ENCODE measurements around the gene FAR2. TPM values are rescaled to one million over a fixed set of nuclear protein-coding genes. Genes with fewer than 3 reads are reported as not detected.
"Not testable (repeated sequence)": the region's sequence is repeated elsewhere in the genome, so short reads cannot be mapped to it uniquely, and the experiment has no call there.

FAR2 gene
- total RNA-seq, 4 donors from 2014 or later = 0.38 to 8.2 (median 2.6) TPM

- H3K27me3 ChIP-seq = no peaks in the 10 kb centered on the region
- no peak overlapping the region for H3K4me3 ChIP-seq
- intact Hi-C loops (cut with DNase I) = no loop called here
- 92% methylated on average over 2 of the region's 2 CpGs for whole genome bisulfite sequencing, 2 donors
- DNase-seq = no peak
- TF ChIP-seq CTCF (IDR thresholded peaks at IDR 0.05) = no peak
- no peak for TF ChIP-seq POLR2A (IDR thresholded peaks at IDR 0.05)
- no peaks in the 10 kb centered on the region for H3K9me3 ChIP-seq
- H3K4me1 ChIP-seq = peaks cover 0 to 21% (median 0%) of the 10 kb centered on the region in 3 donors
- no peak overlapping the region for H3K27ac ChIP-seq
- H3K36me3 ChIP-seq = peaks cover 0 to 35% (median 6%) of the 10 kb centered on the region in 3 donors
Observed at GRCh38 chr12:29374012-29374411, 224.9 kb downstream of the FAR2 start.

- TF ChIP-seq CTCF (IDR thresholded peaks at IDR 0.05) (no peak), POLR2A (IDR thresholded peaks at IDR 0.05) (no peak)
- H3K4me1 ChIP-seq = peaks cover 0 to 30% (median 5%) of the 10 kb centered on the region in 3 donors
- no peaks in the 10 kb centered on the region for H3K9me3 ChIP-seq
- intact Hi-C loops (cut with DNase I) = no loop called here
- H3K36me3 ChIP-seq = peaks cover 0 to 26% (median 0%) of the 10 kb centered on the region in 3 donors
- DNase-seq = no peak
- H3K27ac ChIP-seq = no peak overlapping the region
- no peaks in the 10 kb centered on the region for H3K27me3 ChIP-seq
- H3K4me3 ChIP-seq = no peak overlapping the region
- 77 to 83% methylated on average over 4 of the region's 4 CpGs for WGBS, 2 donors
Observed at GRCh38 chr12:29374913-29375312, 225.8 kb downstream of the FAR2 start.

- Histone ChIP-seq H3K36me3 (peaks cover 0 to 15% (median 0%) of the 10 kb centered on the region in 3 donors), H3K27ac (no peak overlapping the region), H3K27me3 (no peaks in the 10 kb centered on the region), H3K4me3 (no peak overlapping the region), H3K9me3 (no peaks in the 10 kb centered on the region), H3K4me1 (peaks cover 0 to 34% (median 7%) of the 10 kb centered on the region in 3 donors)
- intact Hi-C loops (cut with DNase I) = no loop called here
- WGBS, 2 donors = 94 to 100% methylated on average over 2 of the region's 2 CpGs
- TF ChIP-seq CTCF (IDR thresholded peaks at IDR 0.05) (no peak), POLR2A (IDR thresholded peaks at IDR 0.05) (no peak)
- DNase-seq = no peak
Observed at GRCh38 chr12:29376118-29376517, 227.0 kb downstream of the FAR2 start.

- no peaks in the 10 kb centered on the region for H3K36me3 ChIP-seq
- no peaks in the 10 kb centered on the region for H3K9me3 ChIP-seq
- peaks cover 0 to 35% (median 7%) of the 10 kb centered on the region in 3 donors for H3K4me1 ChIP-seq
- peak within 1 kb of the TSS; percentile 95 to 97 (median 96) for H3K27ac ChIP-seq
- DNase-seq = peak; percentile 79
- TF ChIP-seq CTCF (IDR thresholded peaks at IDR 0.05) (no peak), POLR2A (IDR thresholded peaks at IDR 0.05) (peak in 3 of 4 donors; percentile 50 to 74 (median 53))
- 0 to 1% methylated on average over 25 to 30 of the region's 55 CpGs for WGBS, 2 donors
- peak within 1 kb of the TSS; percentile 80 to 98 (median 94) for H3K4me3 ChIP-seq
- intact Hi-C loops (cut with DNase I) = no loop called here
- no peaks in the 10 kb centered on the region for H3K27me3 ChIP-seq
Observed at GRCh38 chr12:29380536-29381523, 231.8 kb downstream of the FAR2 start, which contains the start of gene ERGIC2. TSS of gene ERGIC2 (minus strand) at chr12:29381172. CDS start at chr12:29371633, 9,539 bp downstream.

- intact Hi-C loops (cut with DNase I) = no loop called here
- Histone ChIP-seq H3K27ac (no peak overlapping the region), H3K36me3 (no peaks in the 10 kb centered on the region), H3K4me3 (no peak overlapping the region), H3K9me3 (no peaks in the 10 kb centered on the region), H3K27me3 (no peaks in the 10 kb centered on the region), H3K4me1 (peaks cover 0 to 29% (median 7%) of the 10 kb centered on the region in 3 donors)
- DNase-seq = no peak
- 97 to 98% methylated on average over 2 of the region's 2 CpGs for WGBS, 2 donors
- TF ChIP-seq POLR2A (IDR thresholded peaks at IDR 0.05) = no peak
Observed at GRCh38 chr12:29382251-29382650, 233.2 kb downstream of the FAR2 start.

GRCh38 chr12:29385194-29385593, 236.1 kb downstream of the FAR2 start:
- H3K27me3 ChIP-seq; H3K36me3 ChIP-seq; H3K4me1 ChIP-seq; DNase-seq; intact Hi-C loops (cut with DNase I); H3K27ac ChIP-seq; H3K9me3 ChIP-seq; H3K4me3 ChIP-seq: not testable (repeated sequence)
- 89 to 91% methylated on average over 12 to 15 of the region's 17 CpGs for WGBS, 2 donors
